HG03139 (cell line): Measurements from ENCODE around the gene EFNB2.

ENCODE experiments used
- ATAC-seq: cut with Tn5 transposase; IDR thresholded peaks from one replicate; pipeline ENCODE4 v1.9.1; 2021; ENCODE audit not compliant: unreplicated experiment

Gene EFNB2

GRCh38 chr13:106526738-106527444 is 8.6 kb downstream of the EFNB2 start:
- no peak for ATAC-seq

GRCh38 chr13:106525865-106526264 is 9.6 kb downstream of the EFNB2 start:
- ATAC-seq, result no peak

- no peak for ATAC-seq
Observed at GRCh38 chr13:106524108-106524507, 11.4 kb downstream of the EFNB2 start.

- ATAC-seq, result no peak
Observed at GRCh38 chr13:106523576-106523975, 11.9 kb downstream of the EFNB2 start.

GRCh38 chr13:106522898-106523525 is 12.4 kb downstream of the EFNB2 start:
- no peak for ATAC-seq

- no peak for ATAC-seq
Observed at GRCh38 chr13:106522112-106522705, 13.3 kb downstream of the EFNB2 start.

GRCh38 chr13:106521095-106521799 is 14.2 kb downstream of the EFNB2 start:
- ATAC-seq, result no peak

- ATAC-seq, result no peak
Observed at GRCh38 chr13:106520251-106521054, 15.0 kb downstream of the EFNB2 start.

- no peak for ATAC-seq
Observed at GRCh38 chr13:106518512-106518911, 16.9 kb downstream of the EFNB2 start.

- ATAC-seq, result no peak
Observed at GRCh38 chr13:106517109-106517847, 18.2 kb downstream of the EFNB2 start.

GRCh38 chr13:106515635-106516254 is 19.7 kb downstream of the EFNB2 start:
- ATAC-seq, result no peak

GRCh38 chr13:106514928-106515634 is 20.4 kb downstream of the EFNB2 start:
- no peak for ATAC-seq

GRCh38 chr13:106513025-106513983 is 22.2 kb downstream of the EFNB2 start:
- no peak for ATAC-seq

- peak; percentile 68 for ATAC-seq
Observed at GRCh38 chr13:106507560-106508274, 27.7 kb downstream of the EFNB2 start.

GRCh38 chr13:106506286-106506685 is 29.2 kb downstream of the EFNB2 start:
- ATAC-seq, result no peak

GRCh38 chr13:106505732-106506131 is 29.7 kb downstream of the EFNB2 start:
- ATAC-seq, result no peak

GRCh38 chr13:106505295-106505694 is 30.2 kb downstream of the EFNB2 start:
- no peak for ATAC-seq
